H9 (cell line): ENCODE results near the gene MBNL1. TPM values are rescaled to one million over a fixed set of nuclear protein-coding genes. Genes with fewer than 3 reads are reported as not detected.

Experiments
- DNase-seq: peaks from one replicate; pipeline ENCODE4 v3.0.0-alpha.2; 2017
- H2AFZ ChIP-seq: one replicate; pipeline ENCODE4 v1.6.1; 2013; ENCODE audit warnings: mild to moderate bottlenecking, low read length, control low read depth, moderate library complexity
- H2AK5ac ChIP-seq: 2 replicates; pipeline ENCODE4 v1.6.1; 2013; ENCODE audit warnings: low read length, control low read depth, mixed read lengths; ENCODE audit not compliant: insufficient read length
- H2BK120ac ChIP-seq: one replicate; pipeline ENCODE4 v1.6.1; 2013; ENCODE audit warnings: low read depth, mild to moderate bottlenecking, low read length, control low read depth, inconsistent platforms; ENCODE audit not compliant: poor library complexity, severe bottlenecking
- H2BK12ac ChIP-seq: 2 replicates; pipeline ENCODE4 v1.6.1; 2013; ENCODE audit warnings: low read length, control low read depth, mixed read lengths, low read depth; ENCODE audit not compliant: insufficient read length
- H2BK15ac ChIP-seq: 2 replicates; pipeline ENCODE4 v1.6.1; 2013; ENCODE audit warnings: low read depth, low read length, control low read depth
- H2BK20ac ChIP-seq: one replicate; pipeline ENCODE4 v1.6.1; 2013; ENCODE audit warnings: low read depth, mild to moderate bottlenecking, low read length, control low read depth, inconsistent platforms; ENCODE audit not compliant: poor library complexity, severe bottlenecking
- H2BK5ac ChIP-seq: 2 replicates; pipeline ENCODE4 v1.6.1; 2013; ENCODE audit warnings: low read length, control low read depth, mixed read lengths; ENCODE audit not compliant: insufficient read length
- H3K14ac ChIP-seq: 2 replicates; pipeline ENCODE4 v1.6.1; 2013; ENCODE audit warnings: low read length, control low read depth; ENCODE audit not compliant: insufficient read depth
- H3K18ac ChIP-seq: 2 replicates; pipeline ENCODE4 v1.6.1; 2013; ENCODE audit warnings: low read depth, mild to moderate bottlenecking, mixed read lengths, low read length, control low read depth; ENCODE audit not compliant: insufficient read length
- H3K23ac ChIP-seq: 2 replicates; pipeline ENCODE4 v1.6.1; 2013; ENCODE audit warnings: low read length, control low read depth, mixed read lengths, low read depth; ENCODE audit not compliant: insufficient read length
- H3K23me2 ChIP-seq: 2 replicates; pipeline ENCODE4 v1.6.1; 2013; ENCODE audit warnings: low read depth, mild to moderate bottlenecking, mixed read lengths, low read length, control low read depth; ENCODE audit not compliant: insufficient read length, poor library complexity, severe bottlenecking
- H3K27ac ChIP-seq: 2 replicates; pipeline ENCODE4 v1.5.1; 2013; ENCODE audit warnings: low read length, control low read depth, mixed read lengths, low read depth; ENCODE audit not compliant: insufficient read length
- H3K27me3 ChIP-seq: 2 replicates; pipeline ENCODE4 v1.6.1; 2013; ENCODE audit warnings: low read length, control low read depth, inconsistent platforms; ENCODE audit not compliant: insufficient read depth
- H3K4ac ChIP-seq: 2 replicates; pipeline ENCODE4 v1.6.1; 2013; ENCODE audit warnings: low read depth, mild to moderate bottlenecking, control low read depth, inconsistent platforms, low read length, moderate library complexity
- H3K4me1 ChIP-seq: 2 replicates; pipeline ENCODE4 v1.6.1; 2013; ENCODE audit warnings: low read length, control low read depth, inconsistent platforms; ENCODE audit not compliant: insufficient read depth
- H3K4me2 ChIP-seq: 2 replicates; pipeline ENCODE4 v1.6.1; 2013; ENCODE audit warnings: low read length, control low read depth, mixed read lengths; ENCODE audit not compliant: insufficient read length, insufficient read depth
- H3K56ac ChIP-seq: 2 replicates; pipeline ENCODE4 v1.6.1; 2013; ENCODE audit warnings: low read depth, mild to moderate bottlenecking, mixed read lengths, low read length, control low read depth; ENCODE audit not compliant: insufficient read length
- H3K79me1 ChIP-seq: 2 replicates; pipeline ENCODE4 v1.6.1; 2013; ENCODE audit warnings: low read depth, mild to moderate bottlenecking, moderate library complexity, low read length, control low read depth, inconsistent platforms; ENCODE audit not compliant: insufficient read depth, poor library complexity, severe bottlenecking
- H3K79me2 ChIP-seq: 2 replicates; pipeline ENCODE4 v1.6.1; 2013; ENCODE audit warnings: low read length, control low read depth, inconsistent platforms; ENCODE audit not compliant: insufficient read depth
- H3K9ac ChIP-seq: 2 replicates; pipeline ENCODE4 v1.6.1; 2013; ENCODE audit warnings: low read length, control low read depth, mixed read lengths; ENCODE audit not compliant: insufficient read length; ENCODE audit errors: extremely low read depth
- H3K9me3 ChIP-seq: one replicate; pipeline ENCODE4 v1.6.1; 2013; ENCODE audit warnings: low read depth, low read length, inconsistent platforms; ENCODE audit not compliant: control insufficient read depth
- H3T11ph ChIP-seq: one replicate; pipeline ENCODE4 v1.6.1; 2013; ENCODE audit warnings: mild to moderate bottlenecking, low read length, control low read depth, inconsistent platforms
- H4K20me1 ChIP-seq: one replicate; pipeline ENCODE4 v1.6.1; 2013; ENCODE audit not compliant: control insufficient read depth, insufficient read length, insufficient read depth
- H4K5ac ChIP-seq: 2 replicates; pipeline ENCODE4 v1.6.1; 2013; ENCODE audit warnings: low read depth, mild to moderate bottlenecking, mixed read lengths, low read length, control low read depth; ENCODE audit not compliant: insufficient read length
- H4K8ac ChIP-seq: replicated peaks from 2 replicates; pipeline ENCODE4 v1.6.1; 2013; ENCODE audit warnings: low read length, control low read depth, mixed read lengths, low read depth; ENCODE audit not compliant: insufficient read length
- H4K91ac ChIP-seq: 2 replicates; pipeline ENCODE4 v1.6.1; 2013; ENCODE audit warnings: low read depth, mild to moderate bottlenecking, moderate library complexity, mixed read lengths, low read length, control low read depth; ENCODE audit not compliant: insufficient read length
- H3K27ac Mint-ChIP-seq, 3 experiments: 2 replicates in 2 of 3; 3 replicates in 1 of 3; pipeline ENCODE4 v1.8.0; 2020 to 2021; ENCODE audit warnings: mixed read lengths in 3 of 3, mild to moderate bottlenecking in 1 of 3, moderate library complexity in 1 of 3
- H3K27me3 Mint-ChIP-seq: 2 replicates; pipeline ENCODE4 v1.8.0; 2021; ENCODE audit warnings: low read depth, mild to moderate bottlenecking, moderate library complexity, mixed read lengths
- H3K36me3 Mint-ChIP-seq, 3 experiments: 2 replicates in 2 of 3; 3 replicates in 1 of 3; pipeline ENCODE4 v1.8.0; 2020 to 2021; ENCODE audit warnings: low read depth in 3 of 3, mixed read lengths in 3 of 3; ENCODE audit not compliant: insufficient read depth in 1 of 3
- H3K4me1 Mint-ChIP-seq, 2 experiments: 2 replicates each; pipeline ENCODE4 v1.8.0; 2020; ENCODE audit warnings: mixed read lengths in 2 of 2
- H3K4me3 Mint-ChIP-seq, 2 experiments: 2 replicates in 1 of 2; 3 replicates in 1 of 2; pipeline ENCODE4 v1.8.0; 2020 to 2021; ENCODE audit warnings: mild to moderate bottlenecking in 2 of 2, mixed read lengths in 2 of 2, moderate library complexity in 1 of 2
- H3K9me3 Mint-ChIP-seq, 2 experiments: 2 replicates in 1 of 2; 3 replicates in 1 of 2; pipeline ENCODE4 v1.8.0; 2020; ENCODE audit warnings: mild to moderate bottlenecking in 2 of 2, mixed read lengths in 2 of 2, moderate library complexity in 1 of 2
- CTCF ChIP-seq: fragments of 200-600 bp; sonication (generic); conservative IDR thresholded peaks from 3 replicates; pipeline ENCODE4 v1.8.0; 2021; ENCODE audit warnings: antibody characterized with exemption, mild to moderate bottlenecking
- WGBS: extraction: QIAGEN DNeasy Blood & Tissue Kit; methylation state at CpG from one replicate; pipeline ENCODE4 v1.1.7; 2013; ENCODE audit warnings: missing lambda C conversion rate, low lambda C conversion rate, mixed read lengths; ENCODE audit not compliant: insufficient read length; ENCODE audit errors: extremely low coverage; 5-methylcytosine and 5-hydroxymethylcytosine counted together
- total RNA-seq: library from RNA; stranded (reverse); gene quantifications from 2 replicates; pipeline ENCODE4 v1.2.1, GENCODE V29; 2021

Gene MBNL1
- total RNA-seq, 1 experiment from 2014 or later: 14.9 TPM

- no peak overlapping the region for H2BK120ac ChIP-seq
- no CpG with 5 or more reads among the region's 6 CpGs for WGBS
- no peak overlapping the region for H2AK5ac ChIP-seq
- no peaks in the 10 kb centered on the region for H3K4me1 Mint-ChIP-seq
- H3K14ac ChIP-seq: no peak overlapping the region
- no peak overlapping the region for H3K4ac ChIP-seq
- no peaks in the 10 kb centered on the region for H4K20me1 ChIP-seq
- H3K9ac ChIP-seq: no peak overlapping the region
- no peak overlapping the region for H2BK5ac ChIP-seq
- no peak overlapping the region for H2BK20ac ChIP-seq
- H3K18ac ChIP-seq: no peak overlapping the region
- no peak overlapping the region for H3T11ph ChIP-seq
- H3K27me3 Mint-ChIP-seq: no peaks in the 10 kb centered on the region
- H4K8ac ChIP-seq: no peak overlapping the region
- H3K9me3 ChIP-seq: no peaks in the 10 kb centered on the region
- H2AFZ ChIP-seq: no peak overlapping the region
- H3K4me3 Mint-ChIP-seq: no peak overlapping the region
- no peaks in the 10 kb centered on the region for H3K79me2 ChIP-seq
- H4K91ac ChIP-seq: no peak overlapping the region
- H3K23ac ChIP-seq: no peak overlapping the region
- H4K5ac ChIP-seq: no peak overlapping the region
- peaks cover 0 to 4% of the 10 kb centered on the region in 2 experiments; a peak in 3 of 5 replicates for H3K9me3 Mint-ChIP-seq
- no peak overlapping the region for H3K56ac ChIP-seq
- peaks cover 24 to 28% (median 27%) of the 10 kb centered on the region in 3 experiments for H3K36me3 Mint-ChIP-seq
- no peak for TF ChIP-seq CTCF
- H2BK12ac ChIP-seq: no peak overlapping the region
- H3K27me3 ChIP-seq: no peaks in the 10 kb centered on the region
- peak overlapping the region in 1 of 3 experiments; percentile 17; a peak in 1 of 7 replicates for H3K27ac Mint-ChIP-seq
- no peak for DNase-seq
- no peak overlapping the region for H3K27ac ChIP-seq
- no peak overlapping the region for H2BK15ac ChIP-seq
- H3K23me2 ChIP-seq: no peaks in the 10 kb centered on the region
- H3K4me2 ChIP-seq: no peak overlapping the region
- no peaks in the 10 kb centered on the region for H3K79me1 ChIP-seq
- H3K4me1 ChIP-seq: no peaks in the 10 kb centered on the region
These were observed 152.4 kb downstream of the MBNL1 start for GRCh38 chr3:152421162-152421561.
